Loucy (cell line): ENCODE data around the gene LIX1.

Experiments
- H2AFZ ChIP-seq: fragments of 200-600 bp; sonication (generic); 2 replicates; pipeline ENCODE4 v1.6.0; 2016; ENCODE audit warnings: antibody characterized with exemption, mild to moderate bottlenecking, low read length, moderate library complexity
- H3F3A ChIP-seq: fragments of 200-600 bp; 2 replicates; pipeline ENCODE4 v1.6.0; 2016; ENCODE audit warnings: antibody characterized with exemption, low read depth, mild to moderate bottlenecking
- H3K27me3 ChIP-seq: fragments of 200-600 bp; sonication (generic); 2 replicates; pipeline ENCODE4 v1.6.1; 2014; ENCODE audit warnings: low read length, mild to moderate bottlenecking; ENCODE audit not compliant: insufficient read depth, poor library complexity, severe bottlenecking
- H3K36me3 ChIP-seq: fragments of 200-600 bp; sonication (generic); 2 replicates; pipeline ENCODE4 v1.6.1; 2016; ENCODE audit warnings: low read length; ENCODE audit not compliant: insufficient read depth
- H3K4me1 ChIP-seq: fragments of 200-600 bp; sonication (generic); 2 replicates; pipeline ENCODE4 v1.5.1; 2014; ENCODE audit warnings: low read length, mild to moderate bottlenecking; ENCODE audit not compliant: insufficient read depth, poor library complexity, severe bottlenecking
- H3K4me2 ChIP-seq: fragments of 200-600 bp; sonication (generic); 2 replicates; pipeline ENCODE4 v1.6.0; 2014; ENCODE audit warnings: antibody characterized with exemption, low read length, low read depth, mild to moderate bottlenecking; ENCODE audit not compliant: poor library complexity, severe bottlenecking
- H3K4me3 ChIP-seq: fragments of 200-600 bp; sonication (generic); 2 replicates; pipeline ENCODE4 v1.5.1; 2014; ENCODE audit warnings: low read length, mild to moderate bottlenecking, mixed read lengths; ENCODE audit not compliant: poor library complexity, severe bottlenecking
- H3K79me2 ChIP-seq: fragments of 200-600 bp; sonication (generic); 2 replicates; pipeline ENCODE4 v1.6.1; 2014; ENCODE audit warnings: low read length; ENCODE audit not compliant: insufficient read depth
- H3K9ac ChIP-seq: fragments of 200-600 bp; sonication (generic); 2 replicates; pipeline ENCODE4 v1.6.0; 2014; ENCODE audit warnings: mild to moderate bottlenecking, low read depth, low read length, moderate library complexity; ENCODE audit not compliant: poor library complexity, severe bottlenecking
- H3K9me2 ChIP-seq: fragments of 200-600 bp; sonication (generic); replicated peaks from 2 replicates; pipeline ENCODE4 v1.6.1; 2016; ENCODE audit warnings: low read depth, low read length, mixed read lengths
- H3K9me3 ChIP-seq: fragments of 200-600 bp; sonication (generic); 2 replicates; pipeline ENCODE4 v1.6.1; 2014; ENCODE audit warnings: mild to moderate bottlenecking, antibody characterized with exemption, low read length, low read depth; ENCODE audit not compliant: insufficient read depth
- H4K20me1 ChIP-seq: fragments of 200-600 bp; sonication (generic); 2 replicates; pipeline ENCODE4 v1.6.0; 2014; ENCODE audit warnings: antibody characterized with exemption, low read length, mild to moderate bottlenecking; ENCODE audit not compliant: insufficient read depth, poor library complexity, severe bottlenecking
- CTCF ChIP-seq: fragments of 200-600 bp; sonication (generic); conservative IDR thresholded peaks from 2 replicates; pipeline ENCODE4 v1.5.1; 2014; ENCODE audit warnings: mild to moderate bottlenecking, antibody characterized with exemption, low read length
- EZH2phosphoT487 ChIP-seq: fragments of 200-600 bp; IDR thresholded peaks from 2 replicates; pipeline ENCODE4 v1.6.1; 2018; ENCODE audit warnings: antibody characterized with exemption, mild to moderate bottlenecking, moderate library complexity, borderline replicate concordance

Gene LIX1

GRCh38 chr5:97072696-97073095 lies 69.7 kb downstream of the LIX1 start:
- no peaks in the 10 kb centered on the region for H3F3A ChIP-seq
- H3K36me3 ChIP-seq, result no peaks in the 10 kb centered on the region
- H4K20me1 ChIP-seq, result no peaks in the 10 kb centered on the region
- no peaks in the 10 kb centered on the region for H3K9me2 ChIP-seq
- H3K4me1 ChIP-seq, result no peaks in the 10 kb centered on the region
- no peak overlapping the region for H3K4me2 ChIP-seq
- no peaks in the 10 kb centered on the region for H3K27me3 ChIP-seq
- no peaks in the 10 kb centered on the region for H3K9me3 ChIP-seq
- H3K9ac ChIP-seq, result no peak overlapping the region
- no peaks in the 10 kb centered on the region for H3K79me2 ChIP-seq
- H3K4me3 ChIP-seq, result no peak overlapping the region
- TF ChIP-seq CTCF, result no peak
- TF ChIP-seq EZH2phosphoT487, result no peak
- no peak overlapping the region for H2AFZ ChIP-seq

GRCh38 chr5:97071993-97072392 lies 70.4 kb downstream of the LIX1 start:
- H3K4me2 ChIP-seq, result no peak overlapping the region
- H3F3A ChIP-seq, result no peaks in the 10 kb centered on the region
- no peaks in the 10 kb centered on the region for H3K36me3 ChIP-seq
- no peaks in the 10 kb centered on the region for H3K79me2 ChIP-seq
- TF ChIP-seq EZH2phosphoT487, result no peak
- TF ChIP-seq CTCF, result no peak
- H3K4me3 ChIP-seq, result no peak overlapping the region
- H3K9me3 ChIP-seq, result no peaks in the 10 kb centered on the region
- no peaks in the 10 kb centered on the region for H3K4me1 ChIP-seq
- no peak overlapping the region for H2AFZ ChIP-seq
- H3K27me3 ChIP-seq, result no peaks in the 10 kb centered on the region
- H3K9ac ChIP-seq, result no peak overlapping the region
- no peaks in the 10 kb centered on the region for H4K20me1 ChIP-seq
- no peaks in the 10 kb centered on the region for H3K9me2 ChIP-seq

- H3K9ac ChIP-seq, result no peak overlapping the region
- no peak overlapping the region for H2AFZ ChIP-seq
- no peaks in the 10 kb centered on the region for H3F3A ChIP-seq
- no peaks in the 10 kb centered on the region for H3K27me3 ChIP-seq
- H3K79me2 ChIP-seq, result no peaks in the 10 kb centered on the region
- no peaks in the 10 kb centered on the region for H3K9me3 ChIP-seq
- H3K4me3 ChIP-seq, result no peak overlapping the region
- no peaks in the 10 kb centered on the region for H4K20me1 ChIP-seq
- no peaks in the 10 kb centered on the region for H3K9me2 ChIP-seq
- no peak for TF ChIP-seq CTCF
- no peak for TF ChIP-seq EZH2phosphoT487
- H3K4me1 ChIP-seq, result no peaks in the 10 kb centered on the region
- H3K4me2 ChIP-seq, result no peak overlapping the region
- no peaks in the 10 kb centered on the region for H3K36me3 ChIP-seq
Measured at GRCh38 chr5:97071101-97071500, 71.3 kb downstream of the LIX1 start.
